Measurements from ENCODE around the gene CEPT1.

Gene CEPT1

GRCh38 chr1:111227434-111227833 lies 87.4 kb downstream of the CEPT1 start, which contains the start of gene CHI3L2:
Gene CHI3L2 (plus strand): TSS chr1:111227713. CDS start chr1:111227730, 17 bp downstream.
- TF ChIP-seq POU2F2 (IDR thresholded peaks at IDR 0.05; ENCODE audit: low read depth, low read length) (no peak), PAX5 (IDR thresholded peaks at IDR 0.05; ENCODE audit: insufficient read depth, low read length, severe bottlenecking) (no peak), TAF1 (IDR thresholded peaks at IDR 0.05; ENCODE audit: low read depth, low read length) (no peak), POLR2A (IDR thresholded peaks at IDR 0.05; ENCODE audit: low read depth, low read length) (no peak), POLR2AphosphoS5 (IDR thresholded peaks at IDR 0.05; ENCODE audit: low read depth, low read length) (no peak), SPI1 (IDR thresholded peaks at IDR 0.05; ENCODE audit: low read depth, low read length) (no peak)
- DNase-seq (ENCODE audit: insufficient read length, low spot score) (no peak), FAIRE-seq (no peak)

DNA sequence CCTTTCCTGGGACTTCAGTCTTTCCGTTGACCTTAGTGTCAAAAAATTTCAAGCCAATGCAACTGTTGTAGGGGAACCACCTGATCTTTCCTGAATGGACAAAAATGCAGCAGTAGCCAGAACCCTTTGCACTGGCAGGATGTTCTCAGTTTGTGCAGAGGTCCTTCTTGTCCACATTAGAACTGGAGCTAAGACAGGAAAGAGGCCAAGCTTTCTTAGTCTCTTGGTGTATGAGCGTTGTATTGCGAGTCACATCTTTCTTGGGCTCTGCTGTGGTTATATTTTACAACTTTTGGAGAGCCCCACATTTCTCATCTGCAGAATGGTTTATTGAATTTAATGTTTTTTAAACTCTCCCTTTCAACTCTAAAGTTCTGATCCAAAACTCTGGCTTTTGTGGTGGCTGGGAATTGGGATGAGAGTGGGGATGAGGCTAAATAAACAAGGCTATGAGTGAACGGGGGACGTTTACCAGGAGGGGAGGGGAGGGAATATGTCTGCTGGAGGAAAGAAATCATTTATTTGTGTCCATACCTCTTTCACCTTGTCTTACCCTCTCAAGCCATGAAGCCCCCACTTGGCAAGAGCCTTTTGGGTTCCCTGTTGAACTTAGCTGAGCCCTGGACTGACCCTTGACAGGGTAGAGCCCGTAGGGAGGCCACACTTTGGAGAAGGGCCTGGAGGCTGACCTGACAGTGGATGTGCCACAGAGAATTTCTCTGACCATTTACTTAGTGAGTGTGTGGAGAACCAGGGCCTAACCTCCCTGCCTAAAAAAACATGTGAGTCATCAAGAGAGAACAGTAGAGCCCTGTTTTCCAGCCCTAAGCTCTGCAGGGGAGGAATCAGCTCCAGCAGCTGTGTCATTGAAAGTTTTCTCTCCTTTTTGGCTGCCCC lies 88.1 kb downstream of the CEPT1 start:
- FAIRE-seq (no peak), DNase-seq (ENCODE audit: insufficient read length, low spot score) (no peak)
- TF ChIP-seq SPI1 (IDR thresholded peaks at IDR 0.05; ENCODE audit: low read depth, low read length): no peak
- no peak for TF ChIP-seq POLR2A (IDR thresholded peaks at IDR 0.05; ENCODE audit: low read depth, low read length)
- no peak for TF ChIP-seq POLR2AphosphoS5 (IDR thresholded peaks at IDR 0.05; ENCODE audit: low read depth, low read length)
- no peak for TF ChIP-seq POU2F2 (IDR thresholded peaks at IDR 0.05; ENCODE audit: low read depth, low read length)
- no peak for TF ChIP-seq TAF1 (IDR thresholded peaks at IDR 0.05; ENCODE audit: low read depth, low read length)
- TF ChIP-seq PAX5 (IDR thresholded peaks at IDR 0.05; ENCODE audit: insufficient read depth, low read length, severe bottlenecking): no peak

DNA sequence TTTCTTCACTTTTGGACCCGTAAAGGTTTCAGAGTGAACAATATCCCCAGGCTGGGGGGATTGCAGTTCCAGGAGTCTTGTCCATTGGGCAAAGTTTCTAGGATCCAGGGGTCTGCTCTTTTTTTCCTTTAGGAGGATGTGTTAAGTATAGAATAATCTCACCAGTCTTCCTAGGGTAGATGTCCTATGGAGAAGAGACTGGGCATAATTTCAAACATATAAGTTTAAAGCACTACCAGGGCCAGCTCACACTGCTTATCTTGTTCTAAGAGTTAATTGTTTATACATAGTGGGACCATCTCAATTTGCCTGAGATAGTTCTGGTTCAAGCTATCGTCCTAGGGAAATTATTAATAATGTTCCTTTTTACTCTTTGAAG lies 88.7 kb downstream of the CEPT1 start:
- no peak for DNase-seq (ENCODE audit: insufficient read length, low spot score)
- no peak for FAIRE-seq
- TF ChIP-seq PAX5 (IDR thresholded peaks at IDR 0.05; ENCODE audit: insufficient read depth, low read length, severe bottlenecking) (no peak), POU2F2 (IDR thresholded peaks at IDR 0.05; ENCODE audit: low read depth, low read length) (no peak), POLR2A (IDR thresholded peaks at IDR 0.05; ENCODE audit: low read depth, low read length) (no peak), SPI1 (IDR thresholded peaks at IDR 0.05; ENCODE audit: low read depth, low read length) (no peak), TAF1 (IDR thresholded peaks at IDR 0.05; ENCODE audit: low read depth, low read length) (no peak), POLR2AphosphoS5 (IDR thresholded peaks at IDR 0.05; ENCODE audit: low read depth, low read length) (no peak)

DNA sequence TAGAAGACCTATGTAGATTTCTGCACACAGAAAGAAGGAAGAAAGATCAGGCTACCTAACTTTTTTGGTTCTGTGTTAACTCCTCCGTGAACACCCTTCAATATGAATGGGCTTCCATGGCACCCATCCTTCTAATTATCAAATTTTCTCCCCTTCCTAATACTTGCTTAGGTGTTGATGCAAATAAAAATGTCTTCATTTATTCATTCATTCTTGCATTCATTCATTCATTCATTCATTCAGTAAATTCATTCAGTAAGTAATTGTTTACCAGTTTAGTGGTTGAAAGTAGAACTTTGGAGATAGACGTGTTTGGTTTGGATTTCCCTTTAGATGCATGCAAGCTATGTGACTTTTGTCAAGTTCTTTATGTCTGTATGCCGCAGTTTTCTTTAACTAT lies 92.1 kb downstream of the CEPT1 start:
- FAIRE-seq: peak; percentile 28
- TF ChIP-seq PAX5 (IDR thresholded peaks at IDR 0.05; ENCODE audit: insufficient read depth, low read length, severe bottlenecking) (no peak), SPI1 (IDR thresholded peaks at IDR 0.05; ENCODE audit: low read depth, low read length) (no peak), POLR2AphosphoS5 (IDR thresholded peaks at IDR 0.05; ENCODE audit: low read depth, low read length) (no peak), TAF1 (IDR thresholded peaks at IDR 0.05; ENCODE audit: low read depth, low read length) (no peak), POLR2A (IDR thresholded peaks at IDR 0.05; ENCODE audit: low read depth, low read length) (no peak), POU2F2 (IDR thresholded peaks at IDR 0.05; ENCODE audit: low read depth, low read length) (no peak)
- DNase-seq (ENCODE audit: insufficient read length, low spot score): no peak

DNA sequence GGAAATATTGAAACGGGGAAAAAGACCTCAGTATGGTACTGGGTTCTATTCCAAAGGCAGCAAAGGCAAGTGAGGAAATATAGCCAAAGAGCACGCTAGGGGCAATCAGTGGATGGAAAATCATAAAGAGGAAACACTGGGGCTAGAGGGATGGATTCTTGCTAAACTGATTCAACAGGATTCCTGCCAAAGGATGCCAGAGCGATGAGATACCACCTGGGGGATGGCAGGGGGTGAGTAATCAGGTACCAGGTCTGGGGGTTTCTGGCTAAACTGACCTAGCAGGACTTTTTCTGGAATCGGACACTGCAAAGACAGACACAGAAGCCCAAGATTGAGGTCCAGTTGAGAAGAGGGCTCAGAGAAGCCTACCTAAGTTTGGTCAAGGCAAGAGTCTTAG lies 94.2 kb downstream of the CEPT1 start:
- no peak for DNase-seq (ENCODE audit: insufficient read length, low spot score)
- no peak for FAIRE-seq
- no peak for TF ChIP-seq TAF1 (IDR thresholded peaks at IDR 0.05; ENCODE audit: low read depth, low read length)
- TF ChIP-seq SPI1 (IDR thresholded peaks at IDR 0.05; ENCODE audit: low read depth, low read length): no peak
- TF ChIP-seq POU2F2 (IDR thresholded peaks at IDR 0.05; ENCODE audit: low read depth, low read length): no peak
- no peak for TF ChIP-seq POLR2AphosphoS5 (IDR thresholded peaks at IDR 0.05; ENCODE audit: low read depth, low read length)
- TF ChIP-seq PAX5 (IDR thresholded peaks at IDR 0.05; ENCODE audit: insufficient read depth, low read length, severe bottlenecking): no peak
- no peak for TF ChIP-seq POLR2A (IDR thresholded peaks at IDR 0.05; ENCODE audit: low read depth, low read length)

All from GM12891 (cell line).